Lower lobe of right lung (tissue), 2 donors: Measurements from ENCODE around the gene ZIC1. TPM values are rescaled to one million over a fixed set of nuclear protein-coding genes. Genes with fewer than 3 reads are reported as not detected.
A peak's percentile ranks its signal among the peaks of the same experiment; 100 is the strongest.

Source experiments
- ATAC-seq, 2 donors: fragments of 200-7000 bp; cut with Tn5 transposase; one replicate each; pipeline ENCODE4 v1.9.1; 2020 to 2022; ENCODE audit warnings: mild to moderate bottlenecking in 2 of 2, moderate library complexity in 2 of 2
- DNase-seq: peaks from one replicate; pipeline ENCODE4 v3.0.0-alpha.2; 2020
- H3K27ac ChIP-seq: fragments of 200-600 bp; one replicate; pipeline ENCODE4 v1.8.0; 2022
- H3K27me3 ChIP-seq: fragments of 200-600 bp; one replicate; pipeline ENCODE4 v1.8.0; 2022; ENCODE audit warnings: low read depth
- H3K36me3 ChIP-seq: fragments of 200-600 bp; one replicate; pipeline ENCODE4 v1.8.0; 2022; ENCODE audit warnings: mild to moderate bottlenecking
- H3K4me1 ChIP-seq: fragments of 200-600 bp; one replicate; pipeline ENCODE4 v1.8.0; 2022
- H3K4me3 ChIP-seq: fragments of 200-600 bp; one replicate; pipeline ENCODE4 v1.8.0; 2022; ENCODE audit warnings: mild to moderate bottlenecking
- H3K9me3 ChIP-seq: fragments of 200-600 bp; one replicate; pipeline ENCODE4 v1.8.0; 2022
- intact Hi-C: fragments of 100-400 bp; cut with DNase I; formaldehyde crosslinking; loops from one replicate; pipeline ENCODE4 v1.11.0; 2022
- total RNA-seq: library from RNA; stranded (reverse); fragmentation: NEBNext Ultra II Directional; extraction: Animal tissue kit (Norgen Biotek cat#: 25700); gene quantifications from one replicate; pipeline ENCODE4 v1.2.1, GENCODE V29; 2021
- TF ChIP-seq, protein P1 (sequence below): fragments of 200-600 bp; IDR thresholded peaks from one replicate; pipeline ENCODE4 v1.8.0; 2022; ENCODE audit warnings: antibody characterized with exemption, mild to moderate bottlenecking
- donor health status: DM: no; HTN: yes; CAD: no; lungs with severe emphysema.

The ZIC1 gene
- total RNA-seq, 1 donor from 2014 or later: not detected

GRCh38 chr3:147402159-147402558 is 7.0 kb upstream of the ZIC1 start:
- H3K27me3 ChIP-seq: peaks cover 96% of the 10 kb centered on the region
- no peaks in the 10 kb centered on the region for H3K36me3 ChIP-seq
- no peaks in the 10 kb centered on the region for H3K9me3 ChIP-seq
- intact Hi-C loops: no loop called here
- TF ChIP-seq, protein P1, sequence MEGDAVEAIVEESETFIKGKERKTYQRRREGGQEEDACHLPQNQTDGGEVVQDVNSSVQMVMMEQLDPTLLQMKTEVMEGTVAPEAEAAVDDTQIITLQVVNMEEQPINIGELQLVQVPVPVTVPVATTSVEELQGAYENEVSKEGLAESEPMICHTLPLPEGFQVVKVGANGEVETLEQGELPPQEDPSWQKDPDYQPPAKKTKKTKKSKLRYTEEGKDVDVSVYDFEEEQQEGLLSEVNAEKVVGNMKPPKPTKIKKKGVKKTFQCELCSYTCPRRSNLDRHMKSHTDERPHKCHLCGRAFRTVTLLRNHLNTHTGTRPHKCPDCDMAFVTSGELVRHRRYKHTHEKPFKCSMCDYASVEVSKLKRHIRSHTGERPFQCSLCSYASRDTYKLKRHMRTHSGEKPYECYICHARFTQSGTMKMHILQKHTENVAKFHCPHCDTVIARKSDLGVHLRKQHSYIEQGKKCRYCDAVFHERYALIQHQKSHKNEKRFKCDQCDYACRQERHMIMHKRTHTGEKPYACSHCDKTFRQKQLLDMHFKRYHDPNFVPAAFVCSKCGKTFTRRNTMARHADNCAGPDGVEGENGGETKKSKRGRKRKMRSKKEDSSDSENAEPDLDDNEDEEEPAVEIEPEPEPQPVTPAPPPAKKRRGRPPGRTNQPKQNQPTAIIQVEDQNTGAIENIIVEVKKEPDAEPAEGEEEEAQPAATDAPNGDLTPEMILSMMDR: no peak
- peaks cover under 1% of the 10 kb centered on the region for H3K4me1 ChIP-seq
- H3K27ac ChIP-seq: no peak overlapping the region
- H3K4me3 ChIP-seq: no peak overlapping the region
- ATAC-seq (no peak), DNase-seq (no peak)

DNA sequence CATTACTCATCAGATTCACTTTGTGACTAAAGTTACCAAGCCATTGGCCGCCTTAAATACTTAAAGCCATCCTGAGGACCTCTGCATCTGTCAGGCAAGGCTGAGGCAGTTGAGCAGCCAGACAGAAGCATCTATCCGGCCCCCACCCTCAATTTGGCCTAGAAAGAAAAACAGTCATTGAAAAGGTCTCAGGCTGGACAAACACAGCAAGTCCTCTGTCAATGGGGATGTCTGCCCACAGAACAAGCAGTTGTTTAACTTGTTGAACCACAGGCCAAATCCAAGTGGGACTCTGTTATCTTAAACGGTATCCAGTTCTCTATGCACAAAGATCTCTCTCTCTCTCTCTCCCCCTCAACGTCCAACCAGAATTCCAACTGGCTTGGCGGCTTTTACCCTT is 5.7 kb upstream of the ZIC1 start:
- TF ChIP-seq, protein P1: no peak
- Histone ChIP-seq H3K36me3 (no peaks in the 10 kb centered on the region), H3K9me3 (no peaks in the 10 kb centered on the region), H3K4me3 (no peak overlapping the region), H3K27ac (no peak overlapping the region), H3K4me1 (peaks cover 4% of the 10 kb centered on the region), H3K27me3 (peaks cover 96% of the 10 kb centered on the region)
- intact Hi-C loops: no loop called here
- DNase-seq (no peak), ATAC-seq (no peak)

DNA sequence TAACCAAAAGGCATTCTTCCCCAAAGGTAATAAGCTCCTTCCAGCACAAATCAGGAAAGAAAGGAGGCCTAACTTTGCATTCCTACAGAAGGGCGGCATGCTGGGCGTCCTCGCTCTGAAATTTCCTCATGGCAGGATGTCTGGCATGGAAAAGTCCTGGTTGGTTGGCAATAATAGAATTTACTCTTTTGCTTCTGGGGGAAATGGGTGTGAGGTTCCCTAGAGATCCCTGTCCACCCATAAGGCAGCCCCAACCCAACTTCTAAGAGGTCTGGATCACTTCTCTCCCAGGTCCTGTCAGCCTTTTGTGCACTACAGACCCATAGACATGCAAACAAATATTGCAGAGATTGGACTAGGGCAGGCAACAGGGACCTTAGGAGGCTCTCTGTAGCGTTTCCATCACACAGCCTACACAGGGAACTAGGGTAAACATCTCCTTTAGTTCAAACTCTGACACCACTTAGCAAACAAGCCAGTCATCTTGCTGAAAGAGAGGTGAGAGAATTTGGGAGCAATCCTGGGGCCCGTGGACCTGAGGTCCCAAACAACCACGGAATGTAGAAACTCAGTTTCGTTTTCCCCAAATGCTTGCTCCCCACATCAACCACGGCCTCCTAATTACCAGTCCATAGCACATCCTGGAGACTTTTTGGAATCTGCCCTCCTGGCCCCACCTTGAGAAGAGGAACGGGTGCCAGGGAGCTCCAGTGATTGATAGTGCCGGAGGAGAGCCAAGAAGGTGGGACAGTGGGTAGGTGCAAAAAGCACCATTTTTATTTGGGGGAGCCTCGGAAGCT is 5.0 kb upstream of the ZIC1 start:
- Histone ChIP-seq H3K27ac (no peak overlapping the region), H3K36me3 (no peaks in the 10 kb centered on the region), H3K27me3 (peaks cover 96% of the 10 kb centered on the region), H3K4me1 (peaks cover 4% of the 10 kb centered on the region), H3K9me3 (no peaks in the 10 kb centered on the region), H3K4me3 (no peak overlapping the region)
- ATAC-seq (no peak), DNase-seq (no peak)
- TF ChIP-seq, protein P1: no peak
- intact Hi-C loops: no loop called here

GRCh38 chr3:147404800-147405230 is 4.3 kb upstream of the ZIC1 start:
- intact Hi-C loops: no loop called here
- H3K4me3 ChIP-seq: no peak overlapping the region
- ATAC-seq: no peak
- H3K27ac ChIP-seq: no peak overlapping the region
- TF ChIP-seq, protein P1: no peak
- DNase-seq: no peak
- H3K9me3 ChIP-seq: no peaks in the 10 kb centered on the region
- no peaks in the 10 kb centered on the region for H3K36me3 ChIP-seq
- H3K27me3 ChIP-seq: peaks cover 97% of the 10 kb centered on the region
- H3K4me1 ChIP-seq: peaks cover 8% of the 10 kb centered on the region

DNA sequence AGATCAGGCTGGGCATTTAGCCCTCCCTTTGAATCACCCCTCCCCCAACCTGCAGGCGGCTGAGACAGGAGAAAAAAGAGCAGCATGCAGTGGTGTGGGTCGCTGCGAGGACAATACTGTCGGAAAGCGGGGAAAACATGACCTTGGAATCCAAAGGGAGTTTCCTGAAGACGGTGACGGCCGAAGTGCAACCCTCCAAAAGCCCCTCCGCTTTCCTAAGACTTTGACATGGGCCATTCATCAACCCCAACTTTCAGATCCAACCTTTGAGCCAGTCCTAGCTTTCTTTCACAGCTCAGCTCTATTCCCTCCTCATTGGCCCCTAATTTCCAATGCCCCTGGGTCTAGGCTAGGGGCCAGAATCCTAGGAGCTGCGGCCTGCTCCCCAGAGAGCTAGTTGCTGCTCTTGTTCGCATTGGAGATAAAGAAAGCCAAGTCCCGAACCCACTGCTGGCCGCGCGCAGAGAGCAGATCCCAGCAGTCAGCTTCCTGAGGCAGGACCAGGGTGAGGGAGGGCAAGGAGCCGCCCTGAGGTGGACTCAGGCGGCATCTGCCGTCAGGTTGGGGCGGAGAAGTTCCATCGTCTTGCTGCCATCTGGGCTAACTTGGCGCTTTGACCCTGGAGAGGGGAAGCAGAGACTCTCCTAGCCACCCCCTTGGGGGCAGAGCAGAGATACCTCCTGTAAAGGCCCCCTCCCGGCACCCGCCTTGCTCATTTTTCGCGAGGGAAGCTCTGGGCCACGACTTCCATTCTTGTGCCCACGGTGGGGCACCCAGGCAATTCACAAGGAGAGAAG is 3.7 kb upstream of the ZIC1 start:
- TF ChIP-seq, protein P1: no peak
- no peak for DNase-seq
- intact Hi-C loops: no loop called here
- Histone ChIP-seq H3K4me1 (peaks cover 14% of the 10 kb centered on the region), H3K27ac (no peak overlapping the region), H3K36me3 (no peaks in the 10 kb centered on the region), H3K27me3 (peaks cover 97% of the 10 kb centered on the region), H3K9me3 (no peaks in the 10 kb centered on the region), H3K4me3 (no peak overlapping the region)
- ATAC-seq: peak in 1 of 2 donors; percentile 11
